OCI-LY3 (cell line): ENCODE data around the gene PITPNC1.

Experiments
- EZH2phosphoT487 ChIP-seq: fragments of 200-600 bp; shearing (Covaris generic); IDR thresholded peaks from 2 replicates; pipeline ENCODE4 v1.6.1; 2018; ENCODE audit warnings: antibody characterized with exemption, mixed run types, low read depth
- TF ChIP-seq, protein P1 (sequence below): fragments of 200-600, 300-600 bp; sonication (generic); IDR thresholded peaks from 2 replicates; pipeline ENCODE4 v1.5.1; 2014; ENCODE audit warnings: antibody characterized with exemption, low read length, low read depth

GRCh38 chr17:67401106-67401505 is 24.0 kb downstream of the PITPNC1 start:
- TF ChIP-seq, protein P1, sequence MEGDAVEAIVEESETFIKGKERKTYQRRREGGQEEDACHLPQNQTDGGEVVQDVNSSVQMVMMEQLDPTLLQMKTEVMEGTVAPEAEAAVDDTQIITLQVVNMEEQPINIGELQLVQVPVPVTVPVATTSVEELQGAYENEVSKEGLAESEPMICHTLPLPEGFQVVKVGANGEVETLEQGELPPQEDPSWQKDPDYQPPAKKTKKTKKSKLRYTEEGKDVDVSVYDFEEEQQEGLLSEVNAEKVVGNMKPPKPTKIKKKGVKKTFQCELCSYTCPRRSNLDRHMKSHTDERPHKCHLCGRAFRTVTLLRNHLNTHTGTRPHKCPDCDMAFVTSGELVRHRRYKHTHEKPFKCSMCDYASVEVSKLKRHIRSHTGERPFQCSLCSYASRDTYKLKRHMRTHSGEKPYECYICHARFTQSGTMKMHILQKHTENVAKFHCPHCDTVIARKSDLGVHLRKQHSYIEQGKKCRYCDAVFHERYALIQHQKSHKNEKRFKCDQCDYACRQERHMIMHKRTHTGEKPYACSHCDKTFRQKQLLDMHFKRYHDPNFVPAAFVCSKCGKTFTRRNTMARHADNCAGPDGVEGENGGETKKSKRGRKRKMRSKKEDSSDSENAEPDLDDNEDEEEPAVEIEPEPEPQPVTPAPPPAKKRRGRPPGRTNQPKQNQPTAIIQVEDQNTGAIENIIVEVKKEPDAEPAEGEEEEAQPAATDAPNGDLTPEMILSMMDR = no peak
- TF ChIP-seq EZH2phosphoT487 = no peak
